ENCODE results near the gene ST6GALNAC1. TPM values are rescaled to one million over a fixed set of nuclear protein-coding genes. Genes with fewer than 3 reads are reported as not detected.

ST6GALNAC1 gene
- total and polyA plus RNA-seq, 2 experiments from 2014 or later, result not detected

DNA sequence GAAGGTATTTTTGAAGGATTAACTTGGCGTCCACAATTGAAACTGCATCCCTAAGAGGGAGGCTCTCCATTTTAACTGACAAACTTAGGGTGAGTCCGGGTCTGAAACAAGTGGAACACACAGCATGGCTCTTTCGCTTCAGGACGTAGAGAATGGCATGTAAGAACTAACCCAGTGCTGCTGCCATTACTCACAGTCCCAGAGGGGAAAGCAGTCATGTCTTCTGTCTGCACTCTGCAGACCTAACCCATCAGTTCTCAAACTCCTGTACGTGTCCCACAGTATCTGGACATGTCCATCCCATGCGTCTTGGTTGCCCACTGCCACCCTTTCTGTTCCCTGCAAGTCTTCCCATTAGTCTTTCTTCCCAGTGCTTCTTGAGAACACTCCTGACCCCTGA lies 563 bp downstream of the ST6GALNAC1 start:
- WGBS, 2 experiments (ENCODE audit: low coverage in 1 of 2, low lambda C conversion rate in 2 of 2, missing lambda C conversion rate in 2 of 2), result 78 to 81% methylated on average over 6 of the region's 6 CpGs
- Histone ChIP-seq H2AFZ (no peak overlapping the region), H3K4me2 (ENCODE audit: unreplicated experiment) (no peak overlapping the region), H3K9ac (no peak overlapping the region), H3K27ac (no peak overlapping the region), H3K4me1 (ENCODE audit: insufficient read depth) (no peaks in the 10 kb centered on the region), H3K4me3 (no peak overlapping the region), H3K36me3 (ENCODE audit: low read depth) (no peaks in the 10 kb centered on the region), H3F3A (ENCODE audit: insufficient read depth) (no peaks in the 10 kb centered on the region), H3K9me2 (ENCODE audit: insufficient read depth) (no peaks in the 10 kb centered on the region), H3K9me3 (ENCODE audit: low read depth) (no peaks in the 10 kb centered on the region), H3K79me2 (ENCODE audit: insufficient read depth) (no peaks in the 10 kb centered on the region), H4K20me1 (ENCODE audit: insufficient read depth) (no peaks in the 10 kb centered on the region), H3K27me3 (replicated peaks; ENCODE audit: insufficient read depth) (peaks cover 34% of the 10 kb centered on the region; the same call in 1 of the 2 replicates)
- in situ Hi-C loops (cut with MboI), result no loop called here
- TF ChIP-seq EZH2phosphoT487 (IDR thresholded peaks at IDR 0.05; ENCODE audit: insufficient read depth, low read depth) (no peak), EZH2 (IDR thresholded peaks at IDR 0.05; ENCODE audit: insufficient read depth, poor library complexity, severe bottlenecking) (no peak)
- no peak for DNase-seq

DNA sequence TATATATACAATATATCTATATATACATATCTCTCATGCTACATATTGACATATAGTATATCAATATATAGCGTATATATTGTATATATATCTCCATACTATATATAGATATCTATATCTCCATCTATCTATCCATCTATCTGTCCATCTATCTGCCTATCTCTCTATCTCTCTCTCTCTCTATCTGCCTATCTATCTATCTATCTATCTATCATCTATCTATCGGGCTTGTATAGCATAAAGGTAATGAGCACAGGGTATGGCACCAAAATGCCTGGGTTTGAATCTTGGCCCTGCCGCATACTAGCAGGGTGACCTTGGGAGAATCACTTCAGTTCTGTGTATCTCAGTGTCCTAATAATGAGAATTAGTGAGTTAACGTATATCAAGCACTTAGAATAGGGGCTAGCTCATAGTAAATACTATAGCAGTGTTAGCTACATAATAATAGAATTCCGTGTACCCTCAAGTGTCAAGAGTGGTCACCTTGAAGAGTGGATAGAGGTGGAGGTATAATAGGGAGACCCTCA lies 1.5 kb downstream of the ST6GALNAC1 start:
- H3K9me3 ChIP-seq (ENCODE audit: low read depth), result no peaks in the 10 kb centered on the region
- H3K79me2 ChIP-seq (ENCODE audit: insufficient read depth), result no peaks in the 10 kb centered on the region
- H3K36me3 ChIP-seq (ENCODE audit: low read depth), result no peaks in the 10 kb centered on the region
- no peak overlapping the region for H3K9ac ChIP-seq
- no peak overlapping the region for H3K4me3 ChIP-seq
- H3K9me2 ChIP-seq (ENCODE audit: insufficient read depth), result no peaks in the 10 kb centered on the region
- no peaks in the 10 kb centered on the region for H3F3A ChIP-seq (ENCODE audit: insufficient read depth)
- no peak for DNase-seq
- H3K4me2 ChIP-seq (ENCODE audit: unreplicated experiment), result no peak overlapping the region
- in situ Hi-C loops (cut with MboI), result no loop called here
- no peak overlapping the region for H2AFZ ChIP-seq
- TF ChIP-seq EZH2 (IDR thresholded peaks at IDR 0.05; ENCODE audit: insufficient read depth, poor library complexity, severe bottlenecking), result no peak
- TF ChIP-seq EZH2phosphoT487 (IDR thresholded peaks at IDR 0.05; ENCODE audit: insufficient read depth, low read depth), result no peak
- no peaks in the 10 kb centered on the region for H4K20me1 ChIP-seq (ENCODE audit: insufficient read depth)
- 85 to 89% methylated on average over 5 of the region's 5 CpGs for WGBS, 2 experiments (ENCODE audit: low coverage in 1 of 2, low lambda C conversion rate in 2 of 2, missing lambda C conversion rate in 2 of 2)
- peaks cover 34% of the 10 kb centered on the region; the same call in 1 of the 2 replicates for H3K27me3 ChIP-seq (replicated peaks; ENCODE audit: insufficient read depth)
- no peak overlapping the region for H3K27ac ChIP-seq
- H3K4me1 ChIP-seq (ENCODE audit: insufficient read depth), result no peaks in the 10 kb centered on the region

DNA sequence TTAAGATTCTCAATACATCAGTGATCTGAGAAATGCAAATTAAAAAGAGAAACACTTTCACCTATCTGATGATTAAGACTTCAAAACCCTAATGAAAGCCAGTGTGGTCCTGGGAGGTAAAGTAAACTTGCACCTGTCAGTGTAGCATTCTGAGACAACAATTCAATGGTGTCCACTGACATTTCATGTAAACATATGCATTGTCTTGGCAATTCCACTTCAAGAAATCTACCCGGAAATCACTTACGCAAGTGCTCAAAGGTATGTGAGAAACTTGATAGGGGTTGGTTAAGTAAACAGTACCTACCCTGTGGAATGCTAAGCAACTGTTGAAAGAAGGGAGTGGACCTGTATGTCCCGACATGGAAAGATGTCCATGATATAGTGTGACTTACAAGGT lies 2.1 kb downstream of the ST6GALNAC1 start:
- Histone ChIP-seq H3K4me3 (no peak overlapping the region), H3K36me3 (ENCODE audit: low read depth) (no peaks in the 10 kb centered on the region), H3K9me2 (ENCODE audit: insufficient read depth) (no peaks in the 10 kb centered on the region), H3K9ac (no peak overlapping the region), H3K27ac (no peak overlapping the region), H4K20me1 (ENCODE audit: insufficient read depth) (no peaks in the 10 kb centered on the region), H3K4me1 (ENCODE audit: insufficient read depth) (no peaks in the 10 kb centered on the region), H2AFZ (no peak overlapping the region), H3K9me3 (ENCODE audit: low read depth) (no peaks in the 10 kb centered on the region), H3K27me3 (replicated peaks; ENCODE audit: insufficient read depth) (peaks cover 32% of the 10 kb centered on the region; the same call in 1 of the 2 replicates), H3K79me2 (ENCODE audit: insufficient read depth) (no peaks in the 10 kb centered on the region), H3K4me2 (ENCODE audit: unreplicated experiment) (no peak overlapping the region), H3F3A (ENCODE audit: insufficient read depth) (no peaks in the 10 kb centered on the region)
- TF ChIP-seq EZH2phosphoT487 (IDR thresholded peaks at IDR 0.05; ENCODE audit: insufficient read depth, low read depth) (no peak), EZH2 (IDR thresholded peaks at IDR 0.05; ENCODE audit: insufficient read depth, poor library complexity, severe bottlenecking) (no peak)
- in situ Hi-C loops (cut with MboI), result no loop called here
- DNase-seq, result no peak
- WGBS, 2 experiments (ENCODE audit: low coverage in 1 of 2, low lambda C conversion rate in 2 of 2, missing lambda C conversion rate in 2 of 2), result 81 to 86% methylated on average over 3 of the region's 3 CpGs

DNA sequence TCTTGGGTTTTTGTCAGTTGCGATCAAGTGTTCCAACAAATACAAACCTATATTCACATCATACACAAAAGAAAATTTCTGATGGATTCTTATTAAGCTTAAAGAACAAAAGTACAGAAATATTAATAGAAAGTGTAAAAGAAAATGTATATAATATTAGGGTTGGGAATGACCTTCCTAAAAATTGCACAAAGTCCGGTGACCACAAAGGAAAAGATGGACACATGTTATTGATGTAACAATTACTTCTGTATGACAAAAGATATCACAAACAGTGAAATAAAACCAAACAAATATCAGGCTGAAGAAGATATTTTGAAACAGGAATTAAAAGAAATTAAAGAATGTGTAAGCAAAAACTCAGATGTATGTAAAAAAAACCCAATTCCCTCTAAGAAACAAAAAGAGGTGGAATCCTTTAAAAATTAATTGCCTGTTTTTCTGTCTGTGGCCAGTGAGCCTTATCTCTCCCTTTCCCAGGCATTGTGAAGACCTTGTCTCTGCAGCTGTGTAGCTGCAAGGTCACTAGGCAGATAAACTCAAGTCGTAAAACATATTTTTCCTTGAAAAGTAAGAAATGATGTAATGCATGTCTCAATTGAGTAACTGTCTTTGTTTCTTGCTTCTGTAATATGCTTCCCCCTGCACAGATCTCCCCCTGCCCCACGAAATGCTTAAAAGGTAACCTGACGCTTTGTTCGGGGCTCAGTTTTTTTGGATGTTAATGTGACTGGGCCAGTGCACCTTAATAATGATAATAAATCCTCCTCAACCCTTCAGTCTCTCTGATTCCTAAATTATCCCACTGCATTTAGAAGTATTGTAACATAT lies 2.8 kb downstream of the ST6GALNAC1 start:
- H3K27me3 ChIP-seq (replicated peaks; ENCODE audit: insufficient read depth), result peaks cover 24% of the 10 kb centered on the region; the same call in 1 of the 2 replicates
- no peaks in the 10 kb centered on the region for H3K36me3 ChIP-seq (ENCODE audit: low read depth)
- H2AFZ ChIP-seq, result no peak overlapping the region
- no peaks in the 10 kb centered on the region for H4K20me1 ChIP-seq (ENCODE audit: insufficient read depth)
- WGBS, 2 experiments (ENCODE audit: low coverage in 1 of 2, low lambda C conversion rate in 2 of 2, missing lambda C conversion rate in 2 of 2), result 61 to 67% methylated on average over 6 of the region's 6 CpGs
- H3K9me2 ChIP-seq (ENCODE audit: insufficient read depth), result no peaks in the 10 kb centered on the region
- peaks cover 1% of the 10 kb centered on the region; the same call in 1 of the 2 replicates for H3F3A ChIP-seq (ENCODE audit: insufficient read depth)
- no peak for TF ChIP-seq EZH2 (IDR thresholded peaks at IDR 0.05; ENCODE audit: insufficient read depth, poor library complexity, severe bottlenecking)
- no peak for TF ChIP-seq EZH2phosphoT487 (IDR thresholded peaks at IDR 0.05; ENCODE audit: insufficient read depth, low read depth)
- no peak overlapping the region for H3K4me2 ChIP-seq (ENCODE audit: unreplicated experiment)
- in situ Hi-C loops (cut with MboI), result no loop called here
- H3K4me1 ChIP-seq (ENCODE audit: insufficient read depth), result peaks cover 6% of the 10 kb centered on the region
- H3K27ac ChIP-seq, result no peak overlapping the region
- no peak overlapping the region for H3K9ac ChIP-seq
- H3K79me2 ChIP-seq (ENCODE audit: insufficient read depth), result no peaks in the 10 kb centered on the region
- no peaks in the 10 kb centered on the region for H3K9me3 ChIP-seq (ENCODE audit: low read depth)
- no peak for DNase-seq
- no peak overlapping the region for H3K4me3 ChIP-seq
